Suprapubic skin (tissue), 4 donors: Measurements from ENCODE around the gene CPT1B.

Experiments
- EP300 ChIP-seq: sonication (generic); formaldehyde crosslinking; IDR thresholded peaks from one replicate; pipeline ENCODE4 v1.6.1; 2017; ENCODE audit warnings: antibody characterized with exemption
- POLR2A ChIP-seq, 2 donors: fragments of 450-650 bp; IDR thresholded peaks; one replicate each; pipeline ENCODE4 v1.6.1; 2017; ENCODE audit warnings: antibody characterized with exemption in 2 of 2, mild to moderate bottlenecking in 2 of 2, moderate library complexity in 2 of 2
- POLR2AphosphoS5 ChIP-seq, 3 donors: sonication (generic); formaldehyde crosslinking; IDR thresholded peaks; one replicate each; pipeline ENCODE4 v1.6.1; 2017; ENCODE audit warnings: antibody characterized with exemption in 3 of 3
- TF ChIP-seq, protein P1 (sequence below), 2 donors: fragments of 200-600 bp in 1 of 2; fragments of 450-650 bp in 1 of 2; sonication (generic) in 1 of 2; IDR thresholded peaks; one replicate each; pipeline ENCODE4 v1.5.1; 2016 to 2019; ENCODE audit warnings: antibody characterized with exemption in 2 of 2, mild to moderate bottlenecking in 1 of 2, moderate library complexity in 1 of 2

DNA sequence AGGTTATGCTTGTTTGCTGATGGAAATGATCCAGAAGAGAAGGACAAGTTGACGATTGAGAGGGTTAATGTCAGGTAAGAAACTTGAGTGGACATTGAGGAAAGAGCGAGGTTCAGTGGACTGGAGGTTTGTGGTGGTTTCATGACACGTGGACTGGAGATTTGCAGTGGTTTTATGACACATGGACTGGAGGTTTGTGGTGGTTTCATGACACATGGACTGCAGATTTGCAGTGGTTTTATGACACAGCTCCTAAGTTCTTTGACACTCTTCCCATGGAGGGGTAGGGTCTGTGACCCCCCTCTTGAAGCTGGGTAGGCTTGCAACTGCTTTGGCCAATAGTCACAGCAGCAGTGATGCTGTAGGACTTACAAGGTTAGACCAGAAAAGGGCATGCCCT, 17.0 kb upstream of the CPT1B start:
- TF ChIP-seq POLR2A (IDR thresholded peaks at IDR 0.05), result no peak
- TF ChIP-seq, protein P1, sequence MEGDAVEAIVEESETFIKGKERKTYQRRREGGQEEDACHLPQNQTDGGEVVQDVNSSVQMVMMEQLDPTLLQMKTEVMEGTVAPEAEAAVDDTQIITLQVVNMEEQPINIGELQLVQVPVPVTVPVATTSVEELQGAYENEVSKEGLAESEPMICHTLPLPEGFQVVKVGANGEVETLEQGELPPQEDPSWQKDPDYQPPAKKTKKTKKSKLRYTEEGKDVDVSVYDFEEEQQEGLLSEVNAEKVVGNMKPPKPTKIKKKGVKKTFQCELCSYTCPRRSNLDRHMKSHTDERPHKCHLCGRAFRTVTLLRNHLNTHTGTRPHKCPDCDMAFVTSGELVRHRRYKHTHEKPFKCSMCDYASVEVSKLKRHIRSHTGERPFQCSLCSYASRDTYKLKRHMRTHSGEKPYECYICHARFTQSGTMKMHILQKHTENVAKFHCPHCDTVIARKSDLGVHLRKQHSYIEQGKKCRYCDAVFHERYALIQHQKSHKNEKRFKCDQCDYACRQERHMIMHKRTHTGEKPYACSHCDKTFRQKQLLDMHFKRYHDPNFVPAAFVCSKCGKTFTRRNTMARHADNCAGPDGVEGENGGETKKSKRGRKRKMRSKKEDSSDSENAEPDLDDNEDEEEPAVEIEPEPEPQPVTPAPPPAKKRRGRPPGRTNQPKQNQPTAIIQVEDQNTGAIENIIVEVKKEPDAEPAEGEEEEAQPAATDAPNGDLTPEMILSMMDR (IDR thresholded peaks at IDR 0.05), result no peak
- no peak for TF ChIP-seq POLR2AphosphoS5 (IDR thresholded peaks at IDR 0.05)
- no peak for TF ChIP-seq EP300
